RPMI7951 (cell line): Measurements from ENCODE around the gene INSC. TPM values are rescaled to one million over a fixed set of nuclear protein-coding genes. Genes with fewer than 3 reads are reported as not detected.
A peak's percentile ranks its signal among the peaks of the same experiment; 100 is the strongest.

Source experiments
- DNase-seq: peaks from one replicate; pipeline ENCODE4 v3.0.0-alpha.2; 2012; ENCODE audit warnings: low read depth
- total RNA-seq: library from RNA; depleted of rRNA; stranded (reverse); fragments of >200 nt; shearing (Covaris generic); gene quantifications from 2 replicates; pipeline ENCODE4 v1.2.3, GENCODE V29; 2014

INSC gene
- total RNA-seq, 1 experiment from 2014 or later = not detected

- DNase-seq = no peak
Observed at GRCh38 chr11:15216678-15217077, 102.0 kb downstream of the INSC start.

GRCh38 chr11:15217416-15217815, 102.7 kb downstream of the INSC start:
- DNase-seq = no peak

- DNase-seq = no peak
Observed at GRCh38 chr11:15222777-15223176, 108.1 kb downstream of the INSC start.

GRCh38 chr11:15223318-15223717, 108.6 kb downstream of the INSC start:
- no peak for DNase-seq

- DNase-seq = no peak
Observed at GRCh38 chr11:15224466-15224865, 109.7 kb downstream of the INSC start.

GRCh38 chr11:15227011-15227410, 112.3 kb downstream of the INSC start:
- no peak for DNase-seq

- DNase-seq = no peak
Observed at GRCh38 chr11:15228331-15228849, 113.7 kb downstream of the INSC start.

GRCh38 chr11:15229069-15229468, 114.3 kb downstream of the INSC start:
- DNase-seq = no peak

- DNase-seq = no peak
Observed at GRCh38 chr11:15232496-15232895, 117.8 kb downstream of the INSC start.

GRCh38 chr11:15233371-15234165, 118.8 kb downstream of the INSC start:
- DNase-seq = no peak

- DNase-seq = no peak
Observed at GRCh38 chr11:15234796-15235195, 120.1 kb downstream of the INSC start.

GRCh38 chr11:15236559-15236958, 121.8 kb downstream of the INSC start:
- no peak for DNase-seq

GRCh38 chr11:15238856-15239255, 124.1 kb downstream of the INSC start:
- DNase-seq = no peak

GRCh38 chr11:15248749-15249148, 134.0 kb downstream of the INSC start:
- DNase-seq = no peak

- DNase-seq = no peak
Observed at GRCh38 chr11:15258433-15259165, 143.9 kb downstream of the INSC start.

- no peak for DNase-seq
Observed at GRCh38 chr11:15266999-15267398, 152.3 kb downstream of the INSC start.

GRCh38 chr11:15268598-15268997, 153.9 kb downstream of the INSC start:
- no peak for DNase-seq

GRCh38 chr11:15275141-15275540, 160.4 kb downstream of the INSC start:
- DNase-seq = peak; percentile 32

GRCh38 chr11:15276621-15277020, 161.9 kb downstream of the INSC start:
- peak; percentile 0 for DNase-seq

GRCh38 chr11:15278128-15278527, 163.4 kb downstream of the INSC start:
- DNase-seq = peak; percentile 1

- no peak for DNase-seq
Observed at GRCh38 chr11:15280393-15280792, 165.7 kb downstream of the INSC start.

GRCh38 chr11:15282754-15283153, 168.0 kb downstream of the INSC start:
- DNase-seq = no peak

- no peak for DNase-seq
Observed at GRCh38 chr11:15286465-15286864, 171.7 kb downstream of the INSC start.
